IPS-NIHi7 (cell line): ENCODE measurements around the gene LSMEM2.
A peak's percentile ranks its signal among the peaks of the same experiment; 100 is the strongest.
"Not testable (repeated sequence)": the region's sequence is repeated elsewhere in the genome, so short reads cannot be mapped to it uniquely, and the experiment has no call there.

Experiments
- DNase-seq: peaks from one replicate; pipeline ENCODE4 v3.0.0; 2012; ENCODE audit warnings: mixed read lengths; ENCODE audit errors: extremely low spot score

The LSMEM2 gene

GRCh38 chr3:50278880-50279224, at the start of gene LSMEM2:
Gene LSMEM2 (plus strand): TSS chr3:50279087. CDS start chr3:50279114, 27 bp downstream.
- DNase-seq: no peak

GRCh38 chr3:50229490-50229889, 49.4 kb upstream of the LSMEM2 start:
- no peak for DNase-seq

GRCh38 chr3:50230104-50230793, 48.6 kb upstream of the LSMEM2 start:
- no peak for DNase-seq

GRCh38 chr3:50230794-50231125, 48.1 kb upstream of the LSMEM2 start:
- DNase-seq: no peak

- no peak for DNase-seq
Measured at GRCh38 chr3:50231581-50231980, 47.3 kb upstream of the LSMEM2 start.

- no peak for DNase-seq
Measured at GRCh38 chr3:50232303-50232702, 46.6 kb upstream of the LSMEM2 start.

- DNase-seq: no peak
Measured at GRCh38 chr3:50233176-50233575, 45.7 kb upstream of the LSMEM2 start.

- DNase-seq: peak; percentile 98
Measured at GRCh38 chr3:50235716-50236483, 43.0 kb upstream of the LSMEM2 start, which contains the start of gene GNAI2. Gene GNAI2 (plus strand): TSS chr3:50236204. CDS start chr3:50236336, 132 bp downstream.

GRCh38 chr3:50236484-50237132, 42.3 kb upstream of the LSMEM2 start:
- DNase-seq: no peak

GRCh38 chr3:50237133-50237651, 41.7 kb upstream of the LSMEM2 start:
- DNase-seq: no peak

GRCh38 chr3:50237754-50238548, 40.9 kb upstream of the LSMEM2 start:
- DNase-seq: peak; percentile 68

- no peak for DNase-seq
Measured at GRCh38 chr3:50238549-50239026, 40.3 kb upstream of the LSMEM2 start.

- no peak for DNase-seq
Measured at GRCh38 chr3:50239649-50240048, 39.2 kb upstream of the LSMEM2 start.

GRCh38 chr3:50241163-50241562, 37.7 kb upstream of the LSMEM2 start:
- peak; percentile 73 for DNase-seq

GRCh38 chr3:50241713-50242380, 37.0 kb upstream of the LSMEM2 start:
- DNase-seq: no peak

- DNase-seq: no peak
Measured at GRCh38 chr3:50242381-50242770, 36.5 kb upstream of the LSMEM2 start.

- DNase-seq: no peak
Measured at GRCh38 chr3:50242851-50243542, 35.9 kb upstream of the LSMEM2 start.

GRCh38 chr3:50243543-50243895, 35.4 kb upstream of the LSMEM2 start:
- DNase-seq: no peak

GRCh38 chr3:50244813-50245212, 34.1 kb upstream of the LSMEM2 start:
- not testable (repeated sequence) for DNase-seq

GRCh38 chr3:50245251-50245745, 33.6 kb upstream of the LSMEM2 start:
- DNase-seq: no peak
